GM23338 (cell line): ENCODE data around the gene CATSPER3.

Experiments used
- CREB1 ChIP-seq: fragments of 250-450 bp; sonication (Bioruptor Pico); IDR thresholded peaks from 2 replicates; pipeline ENCODE4 v1.5.0; 2020; ENCODE audit warnings: low read depth, mild to moderate bottlenecking, moderate library complexity
- EZH2 ChIP-seq: fragments of 200-600 bp; sonication (generic); IDR thresholded peaks from one replicate; pipeline ENCODE4 v1.8.0; 2017; ENCODE audit warnings: antibody characterized with exemption, mild to moderate bottlenecking, low read depth; ENCODE audit not compliant: unreplicated experiment
- JUNB ChIP-seq: IDR thresholded peaks from one replicate; pipeline ENCODE4 v1.6.1; 2016; ENCODE audit warnings: antibody characterized with exemption; ENCODE audit not compliant: unreplicated experiment
- ZNF331 ChIP-seq: fragments of 250-450 bp; sonication (Bioruptor Pico); IDR thresholded peaks from 2 replicates; pipeline ENCODE4 v1.5.0; 2020; ENCODE audit warnings: low read depth, mild to moderate bottlenecking, moderate library complexity
- TF ChIP-seq, protein P1 (sequence below), 2 experiments: fragments of 200-600 bp in 1 of 2; sonication (generic) in 1 of 2; conservative IDR thresholded peaks; 2 replicates each; pipeline versions ENCODE4 v1.5.1 to v1.6.1; 2016 to 2017; ENCODE audit warnings: antibody characterized with exemption in 2 of 2, low read depth in 2 of 2, mild to moderate bottlenecking in 2 of 2, moderate library complexity in 1 of 2
- TF ChIP-seq, protein P2 (sequence below): IDR thresholded peaks from one replicate; pipeline ENCODE4 v1.6.1; 2018; ENCODE audit warnings: antibody characterized with exemption; ENCODE audit not compliant: unreplicated experiment
- TF ChIP-seq, protein P3 (sequence below): IDR thresholded peaks from 2 replicates; pipeline ENCODE4 v1.6.1; 2016; ENCODE audit warnings: antibody characterized with exemption

DNA sequence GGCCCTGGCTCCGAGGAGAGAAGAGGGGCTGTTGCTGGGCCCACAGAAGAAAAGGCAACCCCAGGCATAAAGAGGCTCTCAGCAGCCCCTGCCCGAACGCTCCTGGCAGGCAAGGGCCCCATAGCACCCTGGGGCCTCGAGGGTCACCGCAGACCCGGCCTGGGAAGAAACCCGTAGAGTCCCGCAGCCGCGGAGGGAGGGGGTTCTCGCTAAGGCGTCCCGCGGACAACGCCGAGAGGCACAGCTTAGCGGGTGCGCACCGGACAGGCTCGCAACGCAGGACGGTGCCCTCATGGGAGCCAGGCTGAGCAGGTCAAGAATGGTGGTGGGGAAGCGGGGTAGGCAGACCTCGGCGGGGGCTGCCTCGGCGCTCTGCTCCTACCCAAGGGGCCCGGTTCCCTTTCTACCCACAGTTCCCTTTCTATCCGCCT is 59.6 kb downstream of the CATSPER3 start:
- TF ChIP-seq, protein P1, sequence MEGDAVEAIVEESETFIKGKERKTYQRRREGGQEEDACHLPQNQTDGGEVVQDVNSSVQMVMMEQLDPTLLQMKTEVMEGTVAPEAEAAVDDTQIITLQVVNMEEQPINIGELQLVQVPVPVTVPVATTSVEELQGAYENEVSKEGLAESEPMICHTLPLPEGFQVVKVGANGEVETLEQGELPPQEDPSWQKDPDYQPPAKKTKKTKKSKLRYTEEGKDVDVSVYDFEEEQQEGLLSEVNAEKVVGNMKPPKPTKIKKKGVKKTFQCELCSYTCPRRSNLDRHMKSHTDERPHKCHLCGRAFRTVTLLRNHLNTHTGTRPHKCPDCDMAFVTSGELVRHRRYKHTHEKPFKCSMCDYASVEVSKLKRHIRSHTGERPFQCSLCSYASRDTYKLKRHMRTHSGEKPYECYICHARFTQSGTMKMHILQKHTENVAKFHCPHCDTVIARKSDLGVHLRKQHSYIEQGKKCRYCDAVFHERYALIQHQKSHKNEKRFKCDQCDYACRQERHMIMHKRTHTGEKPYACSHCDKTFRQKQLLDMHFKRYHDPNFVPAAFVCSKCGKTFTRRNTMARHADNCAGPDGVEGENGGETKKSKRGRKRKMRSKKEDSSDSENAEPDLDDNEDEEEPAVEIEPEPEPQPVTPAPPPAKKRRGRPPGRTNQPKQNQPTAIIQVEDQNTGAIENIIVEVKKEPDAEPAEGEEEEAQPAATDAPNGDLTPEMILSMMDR (conservative IDR thresholded peaks at IDR 0.05; ENCODE audit: low read depth in 2 of 2), result no peak
- TF ChIP-seq ZNF331 (no peak), CREB1 (CRISPR knock-in tag) (no peak), EZH2 (no peak), JUNB (no peak)
- TF ChIP-seq, protein P2, sequence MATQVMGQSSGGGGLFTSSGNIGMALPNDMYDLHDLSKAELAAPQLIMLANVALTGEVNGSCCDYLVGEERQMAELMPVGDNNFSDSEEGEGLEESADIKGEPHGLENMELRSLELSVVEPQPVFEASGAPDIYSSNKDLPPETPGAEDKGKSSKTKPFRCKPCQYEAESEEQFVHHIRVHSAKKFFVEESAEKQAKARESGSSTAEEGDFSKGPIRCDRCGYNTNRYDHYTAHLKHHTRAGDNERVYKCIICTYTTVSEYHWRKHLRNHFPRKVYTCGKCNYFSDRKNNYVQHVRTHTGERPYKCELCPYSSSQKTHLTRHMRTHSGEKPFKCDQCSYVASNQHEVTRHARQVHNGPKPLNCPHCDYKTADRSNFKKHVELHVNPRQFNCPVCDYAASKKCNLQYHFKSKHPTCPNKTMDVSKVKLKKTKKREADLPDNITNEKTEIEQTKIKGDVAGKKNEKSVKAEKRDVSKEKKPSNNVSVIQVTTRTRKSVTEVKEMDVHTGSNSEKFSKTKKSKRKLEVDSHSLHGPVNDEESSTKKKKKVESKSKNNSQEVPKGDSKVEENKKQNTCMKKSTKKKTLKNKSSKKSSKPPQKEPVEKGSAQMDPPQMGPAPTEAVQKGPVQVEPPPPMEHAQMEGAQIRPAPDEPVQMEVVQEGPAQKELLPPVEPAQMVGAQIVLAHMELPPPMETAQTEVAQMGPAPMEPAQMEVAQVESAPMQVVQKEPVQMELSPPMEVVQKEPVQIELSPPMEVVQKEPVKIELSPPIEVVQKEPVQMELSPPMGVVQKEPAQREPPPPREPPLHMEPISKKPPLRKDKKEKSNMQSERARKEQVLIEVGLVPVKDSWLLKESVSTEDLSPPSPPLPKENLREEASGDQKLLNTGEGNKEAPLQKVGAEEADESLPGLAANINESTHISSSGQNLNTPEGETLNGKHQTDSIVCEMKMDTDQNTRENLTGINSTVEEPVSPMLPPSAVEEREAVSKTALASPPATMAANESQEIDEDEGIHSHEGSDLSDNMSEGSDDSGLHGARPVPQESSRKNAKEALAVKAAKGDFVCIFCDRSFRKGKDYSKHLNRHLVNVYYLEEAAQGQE, result no peak
- TF ChIP-seq, protein P3, sequence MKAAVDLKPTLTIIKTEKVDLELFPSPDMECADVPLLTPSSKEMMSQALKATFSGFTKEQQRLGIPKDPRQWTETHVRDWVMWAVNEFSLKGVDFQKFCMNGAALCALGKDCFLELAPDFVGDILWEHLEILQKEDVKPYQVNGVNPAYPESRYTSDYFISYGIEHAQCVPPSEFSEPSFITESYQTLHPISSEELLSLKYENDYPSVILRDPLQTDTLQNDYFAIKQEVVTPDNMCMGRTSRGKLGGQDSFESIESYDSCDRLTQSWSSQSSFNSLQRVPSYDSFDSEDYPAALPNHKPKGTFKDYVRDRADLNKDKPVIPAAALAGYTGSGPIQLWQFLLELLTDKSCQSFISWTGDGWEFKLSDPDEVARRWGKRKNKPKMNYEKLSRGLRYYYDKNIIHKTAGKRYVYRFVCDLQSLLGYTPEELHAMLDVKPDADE, result no peak
